Measurements from ENCODE around the gene CD274. TPM values are rescaled to one million over a fixed set of nuclear protein-coding genes. Genes with fewer than 3 reads are reported as not detected.

CD274 gene
- total RNA-seq, 2 donors from 2014 or later: 1.00 TPM; not detected in 1

- H3K9me3 ChIP-seq (ENCODE audit: control insufficient read depth, low read length): no peaks in the 10 kb centered on the region
- H3K9ac ChIP-seq (ENCODE audit: extremely low read depth, low read length, poor library complexity, severe bottlenecking): no peak overlapping the region
- TF ChIP-seq CTCF (conservative IDR thresholded peaks at IDR 0.05): no peak
- Mint-ChIP-seq H3K27me3 (ENCODE audit: insufficient read depth) (no peaks in the 10 kb centered on the region), H3K4me1 (peaks cover 5% of the 10 kb centered on the region), H3K9me3 (peaks cover 5% of the 10 kb centered on the region), H3K36me3 (ENCODE audit: low read depth) (no peaks in the 10 kb centered on the region), H3K27ac (no peak overlapping the region), H3K4me3 (no peak overlapping the region)
- no peak overlapping the region for H3K4me3 ChIP-seq (ENCODE audit: low read length)
- H3K36me3 ChIP-seq (ENCODE audit: control insufficient read depth, insufficient read depth, low read length): no peaks in the 10 kb centered on the region
- 94 to 100% methylated on average over 1 to 3 of the region's 3 CpGs for WGBS, 2 experiments (ENCODE audit: insufficient coverage in 1 of 2, insufficient read length in 1 of 2)
- DNase-seq: no peak
- no peaks in the 10 kb centered on the region for H3K27me3 ChIP-seq (ENCODE audit: control insufficient read depth, insufficient read depth, low read length, poor library complexity, severe bottlenecking)
- no peak overlapping the region for H3K27ac ChIP-seq (ENCODE audit: low read depth, low read length)
- no peaks in the 10 kb centered on the region for H3K4me1 ChIP-seq (ENCODE audit: control insufficient read depth, insufficient read depth, low read length)
Observed at GRCh38 chr9:5510989-5511388, 60.6 kb downstream of the CD274 start.

DNA sequence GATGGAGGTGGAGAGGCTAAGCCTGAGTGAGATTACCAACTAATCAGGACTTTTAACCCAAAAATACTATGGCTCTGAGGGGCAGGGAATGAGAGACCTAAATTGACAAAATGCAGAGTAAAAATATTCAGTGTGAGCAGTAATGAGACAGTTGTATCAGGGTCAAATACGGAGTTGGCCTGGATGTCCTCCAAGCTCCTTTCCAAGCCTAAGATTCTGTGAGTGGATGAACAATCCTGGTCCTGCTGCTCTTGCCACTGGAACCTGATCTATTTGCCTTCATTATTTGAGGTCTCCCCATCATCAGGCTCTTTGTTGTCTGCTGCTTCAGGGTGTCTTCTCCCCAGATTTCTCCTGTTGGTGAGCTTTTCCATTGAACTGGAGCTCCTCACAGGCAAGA is 61.1 kb downstream of the CD274 start:
- Histone ChIP-seq H3K9ac (ENCODE audit: extremely low read depth, low read length, poor library complexity, severe bottlenecking) (no peak overlapping the region), H3K4me1 (ENCODE audit: control insufficient read depth, insufficient read depth, low read length) (no peaks in the 10 kb centered on the region), H3K27ac (ENCODE audit: low read depth, low read length) (no peak overlapping the region), H3K9me3 (ENCODE audit: control insufficient read depth, low read length) (no peaks in the 10 kb centered on the region), H3K4me3 (ENCODE audit: low read length) (no peak overlapping the region), H3K27me3 (ENCODE audit: control insufficient read depth, insufficient read depth, low read length, poor library complexity, severe bottlenecking) (no peaks in the 10 kb centered on the region), H3K36me3 (ENCODE audit: control insufficient read depth, insufficient read depth, low read length) (no peaks in the 10 kb centered on the region)
- no peaks in the 10 kb centered on the region for H3K27me3 Mint-ChIP-seq (ENCODE audit: insufficient read depth)
- no peaks in the 10 kb centered on the region for H3K36me3 Mint-ChIP-seq (ENCODE audit: low read depth)
- no peak for TF ChIP-seq CTCF (conservative IDR thresholded peaks at IDR 0.05)
- H3K27ac Mint-ChIP-seq: no peak overlapping the region
- peaks cover 5% of the 10 kb centered on the region for H3K9me3 Mint-ChIP-seq
- peaks cover 5% of the 10 kb centered on the region for H3K4me1 Mint-ChIP-seq
- no peak for DNase-seq
- 86 to 94% methylated on average over 1 of the region's 1 CpG for WGBS, 2 experiments (ENCODE audit: insufficient coverage in 1 of 2, insufficient read length in 1 of 2)
- no peak overlapping the region for H3K4me3 Mint-ChIP-seq

- no peaks in the 10 kb centered on the region for H3K27me3 ChIP-seq (ENCODE audit: control insufficient read depth, insufficient read depth, low read length, poor library complexity, severe bottlenecking)
- no peak overlapping the region for H3K4me3 Mint-ChIP-seq
- H3K27ac ChIP-seq (ENCODE audit: low read depth, low read length): no peak overlapping the region
- no peaks in the 10 kb centered on the region for H3K4me1 ChIP-seq (ENCODE audit: control insufficient read depth, insufficient read depth, low read length)
- H3K27me3 Mint-ChIP-seq (ENCODE audit: insufficient read depth): no peaks in the 10 kb centered on the region
- no peaks in the 10 kb centered on the region for H3K36me3 Mint-ChIP-seq (ENCODE audit: low read depth)
- no peak overlapping the region for H3K4me3 ChIP-seq (ENCODE audit: low read length)
- no peaks in the 10 kb centered on the region for H3K9me3 ChIP-seq (ENCODE audit: control insufficient read depth, low read length)
- H3K4me1 Mint-ChIP-seq: peaks cover 5% of the 10 kb centered on the region
- no peaks in the 10 kb centered on the region for H3K36me3 ChIP-seq (ENCODE audit: control insufficient read depth, insufficient read depth, low read length)
- peak; percentile 23 for TF ChIP-seq CTCF (conservative IDR thresholded peaks at IDR 0.05)
- H3K9ac ChIP-seq (ENCODE audit: extremely low read depth, low read length, poor library complexity, severe bottlenecking): no peak overlapping the region
- DNase-seq: no peak
- peaks cover 2% of the 10 kb centered on the region for H3K9me3 Mint-ChIP-seq
- no peak overlapping the region for H3K27ac Mint-ChIP-seq
- 82 to 90% methylated on average over 4 to 6 of the region's 6 CpGs for WGBS, 2 experiments (ENCODE audit: insufficient coverage in 1 of 2, insufficient read length in 1 of 2)
Observed at GRCh38 chr9:5511935-5512580, 61.7 kb downstream of the CD274 start.

Data from endodermal cell (in vitro differentiated cells).